ENCODE data around the gene KRTAP10-4.
"Not testable (repeated sequence)": the region's sequence is repeated elsewhere in the genome, so short reads cannot be mapped to it uniquely, and the experiment has no call there.

KRTAP10-4 gene, protein sequence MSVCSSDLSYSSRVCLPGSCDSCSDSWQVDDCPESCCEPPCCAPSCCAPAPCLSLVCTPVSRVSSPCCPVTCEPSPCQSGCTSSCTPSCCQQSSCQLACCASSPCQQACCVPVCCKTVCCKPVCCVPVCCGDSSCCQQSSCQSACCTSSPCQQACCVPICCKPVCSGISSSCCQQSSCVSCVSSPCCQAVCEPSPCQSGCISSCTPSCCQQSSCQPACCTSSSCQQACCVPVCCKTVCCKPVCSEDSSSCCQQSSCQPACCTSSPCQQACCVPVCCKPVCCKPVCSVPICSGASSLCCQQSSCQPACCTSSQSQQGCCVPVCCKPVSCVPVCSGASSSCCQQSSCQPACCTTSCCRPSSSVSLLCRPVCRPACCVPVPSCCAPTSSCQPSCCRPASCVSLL

DNA sequence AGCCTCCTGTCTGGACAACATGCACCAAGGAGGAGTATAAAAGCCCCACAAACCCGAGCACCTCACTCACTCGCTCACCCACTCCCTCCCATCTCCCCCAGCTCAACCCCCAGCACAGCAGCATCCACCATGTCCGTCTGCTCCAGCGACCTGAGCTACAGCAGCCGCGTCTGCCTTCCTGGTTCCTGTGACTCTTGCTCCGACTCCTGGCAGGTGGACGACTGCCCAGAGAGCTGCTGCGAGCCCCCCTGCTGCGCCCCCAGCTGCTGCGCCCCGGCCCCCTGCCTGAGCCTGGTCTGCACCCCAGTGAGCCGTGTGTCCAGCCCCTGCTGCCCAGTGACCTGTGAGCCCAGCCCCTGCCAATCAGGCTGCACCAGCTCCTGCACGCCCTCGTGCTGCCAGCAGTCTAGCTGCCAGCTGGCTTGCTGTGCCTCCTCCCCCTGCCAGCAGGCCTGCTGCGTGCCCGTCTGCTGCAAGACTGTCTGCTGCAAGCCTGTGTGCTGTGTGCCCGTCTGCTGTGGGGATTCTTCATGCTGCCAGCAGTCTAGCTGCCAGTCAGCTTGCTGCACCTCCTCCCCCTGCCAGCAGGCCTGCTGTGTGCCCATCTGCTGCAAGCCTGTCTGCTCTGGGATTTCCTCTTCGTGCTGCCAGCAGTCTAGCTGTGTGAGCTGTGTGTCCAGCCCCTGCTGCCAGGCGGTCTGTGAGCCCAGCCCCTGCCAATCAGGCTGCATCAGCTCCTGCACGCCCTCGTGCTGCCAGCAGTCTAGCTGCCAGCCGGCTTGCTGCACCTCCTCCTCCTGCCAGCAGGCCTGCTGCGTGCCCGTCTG, at the start of gene KRTAP10-4:
KRTAP10-4 (plus strand) TSS at position 100 of the 827 bp plus-strand sequence; CDS start at position 130, 30 bp downstream.
- H3K9me3 ChIP-seq (ENCODE audit: insufficient read depth, low read depth, low read length); H3K36me3 ChIP-seq (ENCODE audit: insufficient read depth, low read depth, low read length); H3K4me3 ChIP-seq (ENCODE audit: low read length); H3K27ac ChIP-seq (ENCODE audit: low read length); H3K9ac ChIP-seq (ENCODE audit: low read depth, low read length); H3K4me1 ChIP-seq (ENCODE audit: insufficient read depth, low read length); H3K27me3 ChIP-seq (ENCODE audit: insufficient read depth, low read length): not testable (repeated sequence)

DNA sequence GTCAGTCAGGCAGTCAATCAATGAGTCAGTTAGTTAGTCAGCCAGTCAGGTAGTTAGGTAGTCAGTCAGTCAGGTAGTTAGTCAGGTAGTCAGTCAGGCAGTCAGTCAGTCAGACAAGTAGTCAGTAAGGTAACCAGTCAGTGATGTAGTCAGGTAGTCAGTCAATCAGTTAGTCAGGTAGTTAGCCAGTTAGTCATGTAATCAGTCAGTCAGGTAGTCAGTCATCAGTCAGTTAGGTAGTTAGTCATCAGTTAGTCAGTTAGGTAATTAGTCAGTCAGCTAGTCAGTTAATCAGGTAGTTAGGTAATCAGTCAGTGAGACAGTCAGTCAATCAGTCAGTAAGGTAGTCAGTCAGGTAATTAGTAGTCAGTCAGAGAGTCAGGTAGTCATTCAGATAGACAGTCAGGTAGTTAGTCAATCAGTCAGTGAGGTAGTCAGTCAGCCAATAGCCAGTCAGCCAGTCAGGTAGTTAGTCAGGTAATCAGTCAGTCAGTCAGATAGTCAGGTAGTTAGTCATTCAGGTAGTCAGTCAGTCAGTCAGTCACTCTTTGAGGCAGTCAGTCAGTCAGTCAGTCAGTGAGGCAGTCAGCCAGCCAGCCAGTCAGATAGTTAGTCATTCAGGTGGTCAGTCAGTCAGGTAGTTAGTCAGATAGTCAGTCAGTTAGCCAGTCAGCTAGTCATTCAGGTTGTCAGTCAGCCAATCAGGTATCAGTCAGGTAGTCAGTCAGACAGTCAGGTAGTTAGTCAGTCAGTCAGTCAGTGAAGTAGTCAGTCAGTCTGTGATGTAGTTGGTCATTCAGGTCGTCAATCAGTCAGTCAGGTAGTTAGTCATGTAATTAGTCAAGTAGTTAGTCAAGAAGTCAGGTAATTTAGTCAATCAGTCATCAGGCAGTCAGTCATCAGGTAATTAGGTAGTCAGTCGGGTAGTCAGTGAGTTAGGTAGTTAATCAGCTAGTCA, 48.8 kb upstream of the KRTAP10-4 start:
- H3K27me3 ChIP-seq (ENCODE audit: insufficient read depth, low read length): no peaks in the 10 kb centered on the region
- no peak overlapping the region for H3K27ac ChIP-seq (ENCODE audit: low read length)

DNA sequence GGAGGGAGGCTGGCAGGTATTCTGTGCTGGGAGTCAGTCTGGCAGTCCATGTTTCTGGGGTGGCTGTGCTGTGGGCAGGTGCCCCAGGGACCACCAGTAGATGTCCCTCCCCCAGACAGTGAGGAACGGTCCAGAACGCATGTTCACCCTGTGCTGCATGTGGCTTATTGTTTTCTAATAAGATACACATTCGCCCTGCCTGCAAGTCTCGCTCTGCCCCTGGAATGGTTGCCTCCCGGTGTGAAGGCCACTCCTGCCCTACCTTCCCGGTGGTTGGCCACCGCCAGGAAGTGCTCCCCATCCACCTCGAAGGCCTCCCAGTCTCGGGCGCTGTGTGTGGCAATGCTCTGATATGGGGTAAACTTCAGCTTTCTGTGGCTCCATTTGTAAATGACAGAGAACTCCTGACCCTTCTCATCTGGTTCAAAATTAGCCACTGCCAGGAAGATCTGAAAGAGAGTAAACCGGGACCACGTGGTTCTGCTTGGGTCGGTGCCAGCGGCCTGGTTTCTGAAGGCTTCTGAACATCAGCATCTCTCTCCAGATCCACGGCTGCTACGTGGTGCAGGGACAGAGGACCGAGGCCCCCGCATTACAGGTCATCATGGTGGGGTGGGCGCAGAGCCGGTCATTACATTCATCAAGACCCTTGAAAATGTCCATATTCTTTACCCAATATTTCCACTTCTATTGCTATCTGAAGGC, 48.0 kb upstream of the KRTAP10-4 start:
- Histone ChIP-seq H3K4me1 (ENCODE audit: insufficient read depth, low read length) (no peaks in the 10 kb centered on the region), H3K9ac (ENCODE audit: low read depth, low read length) (no peak overlapping the region), H3K36me3 (ENCODE audit: insufficient read depth, low read depth, low read length) (no peaks in the 10 kb centered on the region), H3K27me3 (ENCODE audit: insufficient read depth, low read length) (no peaks in the 10 kb centered on the region), H3K9me3 (ENCODE audit: insufficient read depth, low read depth, low read length) (peaks cover 6% of the 10 kb centered on the region; the same call in 1 of the 2 replicates), H3K4me3 (ENCODE audit: low read length) (no peak overlapping the region), H3K27ac (ENCODE audit: low read length) (no peak overlapping the region)

More for the DNA sequence above, 48.8 kb upstream of the KRTAP10-4 start:
- Histone ChIP-seq H3K4me3 (ENCODE audit: low read length) (no peak overlapping the region), H3K36me3 (ENCODE audit: insufficient read depth, low read depth, low read length) (no peaks in the 10 kb centered on the region), H3K4me1 (ENCODE audit: insufficient read depth, low read length) (no peaks in the 10 kb centered on the region), H3K9me3 (ENCODE audit: insufficient read depth, low read depth, low read length) (peaks cover 6% of the 10 kb centered on the region; the same call in 1 of the 2 replicates), H3K9ac (ENCODE audit: low read depth, low read length) (no peak overlapping the region)

DNA sequence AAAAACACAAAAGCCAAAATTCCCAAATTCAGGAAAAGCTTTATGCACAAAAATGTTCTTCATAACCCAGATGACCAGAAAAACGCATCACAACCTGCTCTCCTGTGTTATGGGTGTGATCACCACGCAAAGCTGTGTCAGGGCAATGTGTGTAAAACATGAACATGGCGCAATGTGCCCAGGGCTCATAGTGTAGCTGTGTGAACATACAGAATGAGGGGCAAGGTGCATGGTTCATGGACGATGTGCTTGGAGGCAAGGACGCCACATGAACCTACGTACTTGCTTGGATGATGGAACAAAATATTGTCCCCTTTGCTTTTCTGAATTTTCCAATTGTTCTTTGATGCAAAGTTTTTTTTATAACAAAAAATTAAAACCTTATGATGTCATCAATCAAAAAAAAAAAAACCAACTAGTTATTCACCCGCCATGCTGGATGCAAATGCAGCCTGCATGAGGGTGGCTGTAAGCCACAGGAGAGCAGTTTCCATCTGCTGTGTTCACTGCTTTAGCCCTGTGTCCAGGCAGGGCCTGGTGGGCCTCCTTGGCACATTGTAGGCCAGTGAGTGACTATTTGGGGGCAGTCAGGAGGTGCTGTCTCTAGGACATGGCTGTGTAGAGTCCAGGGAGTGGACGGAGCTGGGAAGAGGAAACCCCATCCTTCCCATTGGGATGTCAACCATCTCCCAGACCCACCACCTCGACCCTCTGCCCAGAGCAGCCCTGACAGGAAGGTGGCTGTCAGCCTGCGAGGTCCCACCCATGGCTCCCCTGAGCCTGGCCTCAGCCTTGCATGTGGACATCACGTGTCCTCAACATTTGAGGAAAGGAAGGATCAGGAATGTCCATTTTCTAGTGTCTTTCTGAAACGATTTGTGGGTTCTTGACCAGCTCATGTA, 47.2 kb upstream of the KRTAP10-4 start:
- Histone ChIP-seq H3K36me3 (ENCODE audit: insufficient read depth, low read depth, low read length) (no peaks in the 10 kb centered on the region), H3K9ac (ENCODE audit: low read depth, low read length) (no peak overlapping the region), H3K4me3 (ENCODE audit: low read length) (no peak overlapping the region), H3K4me1 (ENCODE audit: insufficient read depth, low read length) (no peaks in the 10 kb centered on the region), H3K9me3 (ENCODE audit: insufficient read depth, low read depth, low read length) (peaks cover 6% of the 10 kb centered on the region; the same call in 1 of the 2 replicates), H3K27me3 (ENCODE audit: insufficient read depth, low read length) (no peaks in the 10 kb centered on the region), H3K27ac (ENCODE audit: low read length) (no peak overlapping the region)

DNA sequence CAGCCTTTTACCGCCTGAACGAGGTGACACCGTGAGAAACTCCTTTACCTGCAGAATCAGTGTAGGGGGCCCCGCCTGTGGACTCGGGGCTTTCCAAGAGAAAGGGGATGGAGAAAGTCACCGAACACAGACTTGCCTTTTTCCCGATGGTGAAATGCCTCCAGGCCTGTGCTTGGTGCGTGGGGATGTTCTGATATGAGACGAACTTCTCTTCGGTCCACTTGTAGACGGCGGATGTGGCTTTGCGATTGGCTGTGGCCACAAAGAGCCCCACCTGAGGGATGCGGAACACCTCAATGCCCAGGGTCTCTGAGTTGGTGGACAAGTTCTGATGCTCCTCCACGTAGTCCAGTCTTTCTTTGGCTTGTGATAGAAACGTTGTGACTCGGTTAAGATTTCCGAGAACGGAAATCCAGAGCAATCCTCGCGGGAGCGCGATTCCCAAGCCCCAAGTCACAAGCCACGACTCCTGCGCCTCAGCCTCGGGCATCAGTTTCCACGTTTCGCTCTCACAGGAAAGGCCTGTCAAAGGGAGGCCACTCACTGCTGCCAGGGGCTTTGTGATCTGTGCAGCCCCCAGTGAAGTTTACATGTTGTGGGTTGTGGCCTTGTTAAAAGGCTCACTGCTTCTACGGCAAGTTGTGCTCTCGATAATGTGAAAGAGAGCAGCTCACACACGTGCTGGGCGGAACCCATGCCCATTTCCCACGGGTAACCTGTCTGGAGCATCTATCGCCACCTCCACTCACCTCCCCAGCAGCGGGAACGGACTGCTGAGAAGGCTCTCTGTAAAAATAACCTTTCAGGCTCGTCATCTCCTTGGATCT, 46.2 kb upstream of the KRTAP10-4 start:
- no peaks in the 10 kb centered on the region for H3K4me1 ChIP-seq (ENCODE audit: insufficient read depth, low read length)
- peaks cover 6% of the 10 kb centered on the region; the same call in 1 of the 2 replicates for H3K9me3 ChIP-seq (ENCODE audit: insufficient read depth, low read depth, low read length)
- H3K36me3 ChIP-seq (ENCODE audit: insufficient read depth, low read depth, low read length): no peaks in the 10 kb centered on the region
- H3K9ac ChIP-seq (ENCODE audit: low read depth, low read length): no peak overlapping the region
- H3K27ac ChIP-seq (ENCODE audit: low read length): no peak overlapping the region
- no peaks in the 10 kb centered on the region for H3K27me3 ChIP-seq (ENCODE audit: insufficient read depth, low read length)
- H3K4me3 ChIP-seq (ENCODE audit: low read length): no peak overlapping the region

DNA sequence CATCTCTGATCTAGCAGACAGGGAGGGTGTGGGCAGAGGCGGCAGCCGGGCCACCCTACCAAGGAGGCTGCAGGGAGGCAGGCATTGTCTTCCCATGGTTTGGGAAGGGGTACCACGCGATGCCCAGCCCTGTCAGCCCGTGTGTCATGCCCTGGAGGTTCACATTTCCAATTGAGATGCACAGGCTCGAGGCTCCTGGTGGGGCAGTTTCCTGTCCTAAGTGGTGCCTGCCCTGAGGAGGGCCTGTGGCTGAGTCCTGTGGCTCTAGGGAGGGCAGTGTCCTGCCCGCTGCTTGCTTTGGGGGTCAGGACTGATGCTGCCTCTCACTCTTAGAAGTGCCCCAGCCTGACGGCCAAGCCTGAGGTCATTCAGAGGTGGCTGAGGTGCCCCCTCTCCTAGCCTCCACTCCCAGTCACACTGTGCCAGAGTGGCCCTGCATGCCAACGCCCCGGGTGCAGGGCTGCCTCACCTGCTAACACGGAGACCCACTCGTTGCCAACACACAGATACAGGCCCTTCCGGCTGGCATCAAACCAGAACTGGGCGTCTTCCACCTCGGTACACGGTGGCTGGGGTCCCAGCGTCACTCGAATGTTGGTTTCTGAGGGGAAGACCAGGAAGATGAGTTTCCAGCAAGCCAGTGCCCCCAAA, 45.4 kb upstream of the KRTAP10-4 start:
- H3K9ac ChIP-seq (ENCODE audit: low read depth, low read length): no peak overlapping the region
- no peaks in the 10 kb centered on the region for H3K4me1 ChIP-seq (ENCODE audit: insufficient read depth, low read length)
- no peaks in the 10 kb centered on the region for H3K27me3 ChIP-seq (ENCODE audit: insufficient read depth, low read length)
- no peaks in the 10 kb centered on the region for H3K36me3 ChIP-seq (ENCODE audit: insufficient read depth, low read depth, low read length)
- H3K9me3 ChIP-seq (ENCODE audit: insufficient read depth, low read depth, low read length): peaks cover 6% of the 10 kb centered on the region; the same call in 1 of the 2 replicates
- no peak overlapping the region for H3K27ac ChIP-seq (ENCODE audit: low read length)
- no peak overlapping the region for H3K4me3 ChIP-seq (ENCODE audit: low read length)

DNA sequence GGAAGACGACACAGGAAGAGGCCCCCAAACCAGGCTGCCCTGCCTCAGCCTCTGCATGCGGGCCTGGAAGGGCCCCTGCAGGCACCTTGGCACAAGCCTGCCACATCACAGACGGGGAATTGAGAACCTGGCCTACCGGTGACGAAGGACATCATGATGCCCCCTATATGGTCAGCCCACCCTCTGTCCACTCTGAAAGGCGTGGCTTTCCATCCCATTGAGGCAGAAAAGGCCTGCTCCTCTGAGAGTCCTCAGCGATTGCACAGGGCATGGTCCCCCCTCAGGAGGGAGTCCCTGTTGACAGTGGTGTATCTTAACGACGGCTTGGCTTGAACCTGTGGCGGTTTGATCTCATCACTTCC, 44.9 kb upstream of the KRTAP10-4 start:
- H3K4me1 ChIP-seq (ENCODE audit: insufficient read depth, low read length): no peaks in the 10 kb centered on the region
- no peak overlapping the region for H3K9ac ChIP-seq (ENCODE audit: low read depth, low read length)
- H3K27me3 ChIP-seq (ENCODE audit: insufficient read depth, low read length): no peaks in the 10 kb centered on the region
- no peak overlapping the region for H3K4me3 ChIP-seq (ENCODE audit: low read length)
- no peaks in the 10 kb centered on the region for H3K36me3 ChIP-seq (ENCODE audit: insufficient read depth, low read depth, low read length)
- H3K27ac ChIP-seq (ENCODE audit: low read length): no peak overlapping the region
- H3K9me3 ChIP-seq (ENCODE audit: insufficient read depth, low read depth, low read length): peaks cover 3% of the 10 kb centered on the region; the same call in 1 of the 2 replicates

DNA sequence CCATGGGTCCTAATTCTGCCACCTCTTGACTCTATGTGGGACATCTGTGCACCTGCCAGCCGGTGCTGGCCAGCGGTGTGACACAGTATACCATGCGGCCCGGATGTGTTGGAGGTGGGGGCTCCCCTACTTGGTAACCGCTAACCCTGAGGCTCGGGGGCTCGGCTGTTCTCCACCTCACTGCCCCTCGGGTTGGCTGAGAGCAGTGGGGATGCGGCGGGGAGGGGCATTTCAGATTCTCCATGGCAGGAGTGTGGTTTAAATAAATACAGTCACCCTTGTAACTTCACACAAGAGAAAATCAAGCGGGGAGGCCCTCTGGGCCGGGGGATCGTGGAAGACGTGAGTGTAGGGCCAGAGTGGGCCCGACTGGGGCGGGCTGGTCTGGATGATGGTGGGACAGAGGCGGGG, 44.5 kb upstream of the KRTAP10-4 start:
- Histone ChIP-seq H3K36me3 (ENCODE audit: insufficient read depth, low read depth, low read length) (no peaks in the 10 kb centered on the region), H3K9me3 (ENCODE audit: insufficient read depth, low read depth, low read length) (no peaks in the 10 kb centered on the region), H3K4me1 (ENCODE audit: insufficient read depth, low read length) (no peaks in the 10 kb centered on the region), H3K9ac (ENCODE audit: low read depth, low read length) (no peak overlapping the region), H3K27me3 (ENCODE audit: insufficient read depth, low read length) (no peaks in the 10 kb centered on the region), H3K27ac (ENCODE audit: low read length) (no peak overlapping the region), H3K4me3 (ENCODE audit: low read length) (no peak overlapping the region)

DNA sequence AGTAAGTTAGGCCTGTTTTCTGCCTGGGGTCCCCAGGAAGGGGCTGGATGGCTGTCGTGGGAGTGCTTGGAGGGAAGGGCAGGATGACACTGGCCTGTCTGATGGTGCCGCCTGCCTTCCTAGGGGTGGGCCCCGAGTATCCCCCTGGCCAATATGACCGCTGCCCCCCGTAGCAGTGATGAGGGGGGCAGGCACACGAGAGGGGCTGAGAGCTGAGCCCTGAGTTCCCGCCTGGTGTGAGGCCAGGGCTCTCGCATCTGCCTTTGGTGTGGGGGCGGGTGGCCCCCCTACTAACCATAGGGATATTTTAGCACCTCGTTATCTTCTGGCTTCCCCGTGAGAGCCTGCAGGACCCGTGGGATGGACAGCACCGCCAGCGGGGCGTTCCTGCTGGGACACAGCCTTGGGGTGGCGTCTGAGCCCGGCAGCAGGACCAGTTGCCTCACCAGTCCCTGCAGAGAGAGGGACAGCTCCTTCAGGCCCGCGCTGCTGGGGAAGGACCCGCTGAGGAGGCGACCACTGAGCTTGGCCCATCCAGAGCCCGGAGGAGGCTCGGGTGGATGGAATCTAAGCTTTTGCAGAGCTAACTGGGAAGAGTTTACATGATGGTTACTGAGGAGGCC, 43.9 kb upstream of the KRTAP10-4 start:
- no peak overlapping the region for H3K27ac ChIP-seq (ENCODE audit: low read length)
- no peaks in the 10 kb centered on the region for H3K4me1 ChIP-seq (ENCODE audit: insufficient read depth, low read length)
- no peak overlapping the region for H3K9ac ChIP-seq (ENCODE audit: low read depth, low read length)
- H3K36me3 ChIP-seq (ENCODE audit: insufficient read depth, low read depth, low read length): no peaks in the 10 kb centered on the region
- no peaks in the 10 kb centered on the region for H3K9me3 ChIP-seq (ENCODE audit: insufficient read depth, low read depth, low read length)
- H3K27me3 ChIP-seq (ENCODE audit: insufficient read depth, low read length): no peaks in the 10 kb centered on the region
- H3K4me3 ChIP-seq (ENCODE audit: low read length): no peak overlapping the region
